ENCODE data around the gene SLC29A3.

The SLC29A3 gene

GRCh38 chr10:71375952-71376351, 56.9 kb downstream of the SLC29A3 start:
- DNase-seq, result no peak

- DNase-seq, result peak; percentile 50
These were observed 59.5 kb downstream of the SLC29A3 start for GRCh38 chr10:71378336-71379117.

GRCh38 chr10:71379118-71379766, 60.2 kb downstream of the SLC29A3 start:
- DNase-seq, result no peak

GRCh38 chr10:71380841-71381240, 61.8 kb downstream of the SLC29A3 start:
- no peak for DNase-seq

GRCh38 chr10:71381611-71382010, 62.6 kb downstream of the SLC29A3 start:
- no peak for DNase-seq

- no peak for DNase-seq
These were observed 63.0 kb downstream of the SLC29A3 start for GRCh38 chr10:71382028-71382427.

GRCh38 chr10:71382757-71383156, 63.7 kb downstream of the SLC29A3 start:
- no peak for DNase-seq

- peak; percentile 52 for DNase-seq
These were observed 65.1 kb downstream of the SLC29A3 start for GRCh38 chr10:71383972-71384687.

GRCh38 chr10:71388171-71388570, 69.1 kb downstream of the SLC29A3 start:
- no peak for DNase-seq

- no peak for DNase-seq
These were observed 69.7 kb downstream of the SLC29A3 start for GRCh38 chr10:71388583-71389310.

- no peak for DNase-seq
These were observed 70.9 kb downstream of the SLC29A3 start for GRCh38 chr10:71389768-71390460.

- DNase-seq, result no peak
These were observed 71.4 kb downstream of the SLC29A3 start for GRCh38 chr10:71390461-71390835.

GRCh38 chr10:71390921-71391690, 72.0 kb downstream of the SLC29A3 start:
- DNase-seq, result no peak

GRCh38 chr10:71391701-71392100, 72.6 kb downstream of the SLC29A3 start:
- DNase-seq, result no peak

- no peak for DNase-seq
These were observed 73.2 kb downstream of the SLC29A3 start for GRCh38 chr10:71392292-71392691.

- no peak for DNase-seq
These were observed 74.0 kb downstream of the SLC29A3 start for GRCh38 chr10:71392791-71393781.

GRCh38 chr10:71393841-71394475, 74.9 kb downstream of the SLC29A3 start:
- no peak for DNase-seq

GRCh38 chr10:71394926-71395562, 76.0 kb downstream of the SLC29A3 start:
- DNase-seq, result no peak

- DNase-seq, result no peak
These were observed 76.6 kb downstream of the SLC29A3 start for GRCh38 chr10:71395621-71396020.

All from RPMI8226 (cell line).